ENCODE results near the gene CDHR5.

CDHR5 gene

GRCh38 chr11:643849-644738 lies 19.3 kb upstream of the CDHR5 start:
- DNase-seq = no peak

GRCh38 chr11:643366-643765 lies 18.6 kb upstream of the CDHR5 start:
- no peak for DNase-seq

GRCh38 chr11:641806-642370 lies 17.1 kb upstream of the CDHR5 start:
- no peak for DNase-seq

DNA sequence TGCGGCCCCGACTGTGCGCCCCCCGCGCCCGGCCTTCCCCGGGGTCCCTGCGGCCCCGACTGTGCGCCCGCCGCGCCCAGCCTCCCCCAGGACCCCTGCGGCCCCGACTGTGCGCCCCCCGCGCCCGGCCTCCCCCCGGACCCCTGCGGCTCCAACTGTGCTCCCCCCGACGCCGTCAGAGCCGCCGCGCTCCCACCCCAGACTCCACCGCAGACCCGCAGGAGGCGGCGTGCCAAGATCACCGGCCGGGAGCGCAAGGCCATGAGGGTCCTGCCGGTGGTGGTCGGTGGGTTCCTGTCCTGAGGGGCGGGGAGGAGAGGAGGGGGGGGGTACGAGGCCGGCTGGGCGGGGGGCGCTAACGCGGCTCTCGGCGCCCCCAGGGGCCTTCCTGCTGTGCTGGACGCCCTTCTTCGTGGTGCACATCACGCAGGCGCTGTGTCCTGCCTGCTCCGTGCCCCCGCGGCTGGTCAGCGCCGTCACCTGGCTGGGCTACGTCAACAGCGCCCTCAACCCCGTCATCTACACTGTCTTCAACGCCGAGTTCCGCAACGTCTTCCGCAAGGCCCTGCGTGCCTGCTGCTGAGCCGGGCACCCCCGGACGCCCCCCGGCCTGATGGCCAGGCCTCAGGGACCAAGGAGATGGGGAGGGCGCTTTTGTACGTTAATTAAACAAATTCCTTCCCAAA lies 15.4 kb upstream of the CDHR5 start:
- DNase-seq = no peak

DNA sequence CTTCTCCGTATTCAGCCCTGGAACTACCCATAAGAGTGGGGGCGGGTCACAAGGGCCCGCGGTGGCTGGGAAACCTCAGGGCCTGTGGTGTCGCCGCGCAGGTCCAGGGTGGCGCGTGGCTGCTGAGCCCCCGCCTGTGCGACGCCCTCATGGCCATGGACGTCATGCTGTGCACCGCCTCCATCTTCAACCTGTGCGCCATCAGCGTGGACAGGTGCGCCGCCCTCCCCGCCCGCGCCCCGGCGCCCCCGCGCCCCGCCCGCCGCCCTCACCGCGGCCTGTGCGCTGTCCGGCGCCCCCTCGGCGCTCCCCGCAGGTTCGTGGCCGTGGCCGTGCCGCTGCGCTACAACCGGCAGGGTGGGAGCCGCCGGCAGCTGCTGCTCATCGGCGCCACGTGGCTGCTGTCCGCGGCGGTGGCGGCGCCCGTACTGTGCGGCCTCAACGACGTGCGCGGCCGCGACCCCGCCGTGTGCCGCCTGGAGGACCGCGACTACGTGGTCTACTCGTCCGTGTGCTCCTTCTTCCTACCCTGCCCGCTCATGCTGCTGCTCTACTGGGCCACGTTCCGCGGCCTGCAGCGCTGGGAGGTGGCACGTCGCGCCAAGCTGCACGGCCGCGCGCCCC lies 14.7 kb upstream of the CDHR5 start:
- no peak for DNase-seq

DNA sequence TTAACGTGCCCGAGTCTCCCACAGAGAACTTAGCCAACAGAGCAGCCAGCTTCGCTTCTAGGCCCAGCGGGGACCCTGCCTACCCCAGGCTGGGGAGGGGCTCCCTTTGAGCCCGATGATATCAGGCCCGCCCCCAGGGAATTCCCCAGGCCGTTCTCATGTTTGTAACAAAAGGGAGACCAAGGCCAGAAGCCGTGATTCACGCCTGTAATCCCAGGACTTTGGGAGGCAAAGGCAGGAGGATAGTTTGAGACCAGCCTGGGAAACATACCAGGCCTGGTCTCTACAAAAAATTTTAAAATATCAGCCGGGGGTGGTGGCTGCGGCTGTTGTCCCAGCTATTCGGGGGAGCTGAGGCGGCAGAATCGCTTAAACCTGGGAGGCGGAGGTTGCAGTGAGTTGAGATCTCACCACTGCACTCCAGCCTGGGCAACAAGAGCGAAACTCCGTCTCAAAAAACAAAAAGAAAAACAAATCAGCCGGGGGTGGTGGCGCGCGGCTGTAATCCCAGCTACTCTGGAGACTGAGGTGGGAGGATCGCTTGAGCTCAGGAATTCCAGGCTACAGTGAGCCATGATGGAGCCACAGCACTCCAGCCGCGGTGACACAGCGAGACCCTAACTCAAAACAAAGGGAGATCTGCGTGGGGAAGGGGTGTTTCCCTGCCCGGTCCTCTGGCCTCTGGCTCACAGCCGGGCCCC lies 14.0 kb upstream of the CDHR5 start:
- no peak for DNase-seq

DNA sequence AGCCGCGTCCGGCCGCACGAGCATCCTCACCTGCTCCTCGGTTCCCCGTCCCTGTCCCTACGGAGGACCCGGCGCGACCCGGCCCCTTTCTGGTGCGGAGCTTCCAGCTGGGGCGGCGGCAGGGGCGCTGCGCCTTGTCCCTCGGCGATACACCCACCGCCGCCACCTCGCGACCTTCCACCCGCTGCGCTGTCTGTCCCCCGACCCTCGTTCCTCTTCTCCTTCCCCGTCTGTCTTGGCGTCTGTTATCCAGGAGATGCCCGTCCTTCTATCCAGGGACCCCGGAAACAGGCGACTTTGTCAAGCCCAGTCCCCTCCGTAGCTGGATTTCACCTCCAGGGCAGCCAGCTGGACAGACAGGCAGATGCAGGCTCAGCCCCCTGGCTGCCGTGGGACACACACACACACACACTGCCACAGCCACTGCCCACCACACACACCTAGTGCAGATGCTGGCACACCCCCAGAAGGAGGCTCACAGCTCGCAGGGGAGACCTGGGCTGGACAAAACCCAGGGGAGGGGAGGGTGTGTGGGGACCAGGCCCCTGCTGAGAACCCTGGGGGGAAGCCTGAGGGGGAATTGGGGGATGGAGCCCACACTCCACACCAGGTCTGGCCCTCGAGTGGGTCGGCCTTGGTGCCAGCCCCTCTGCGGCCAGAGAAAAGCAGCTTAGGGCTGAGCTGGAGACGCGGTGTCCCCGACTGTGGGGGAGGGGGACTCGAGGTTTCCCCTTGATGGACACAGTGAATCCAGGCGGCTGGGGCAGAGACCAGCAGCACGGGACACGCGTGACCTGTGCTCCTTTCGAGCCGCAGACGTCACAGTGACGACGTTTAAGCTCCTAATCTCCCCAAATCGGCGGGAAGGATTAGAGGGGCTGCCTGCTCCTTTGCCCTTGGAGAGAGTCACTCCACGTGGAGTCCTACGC lies 13.1 kb upstream of the CDHR5 start:
- no peak for DNase-seq

- no peak for DNase-seq
These were observed 12.5 kb upstream of the CDHR5 start for GRCh38 chr11:637333-637592.

- no peak for DNase-seq
These were observed 12.0 kb upstream of the CDHR5 start, which contains the start of gene DRD4 for GRCh38 chr11:636511-637332. Gene DRD4 (plus strand): TSS chr11:637269. CDS start chr11:637305, 36 bp downstream.

DNA sequence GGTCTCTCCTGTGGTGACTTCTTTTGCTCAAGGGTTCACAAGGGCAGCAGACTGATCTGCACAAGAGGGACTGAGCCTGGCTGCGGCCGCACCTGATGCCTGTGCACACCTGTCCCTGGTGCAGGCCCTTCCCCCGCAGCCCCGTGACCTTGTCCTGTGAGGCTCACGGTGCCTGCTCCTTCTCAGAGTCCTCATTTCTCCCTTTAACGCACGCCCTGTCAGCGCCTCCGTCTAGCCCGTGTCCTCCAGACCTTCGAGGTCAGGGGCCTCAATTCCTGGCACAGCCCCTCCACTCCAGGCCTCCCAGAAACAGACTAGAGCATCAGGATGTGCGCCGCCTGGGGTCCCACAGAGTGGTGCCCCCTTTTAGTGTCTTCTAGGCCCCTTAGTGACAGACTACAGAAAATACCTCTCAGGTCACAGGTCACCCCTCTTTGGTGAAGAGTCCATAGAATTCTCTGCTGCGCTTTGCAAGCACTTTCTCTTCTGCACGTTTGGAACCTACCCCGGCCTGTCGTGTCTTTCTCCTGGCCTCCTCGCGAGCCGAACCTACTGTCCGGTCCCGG lies 11.3 kb upstream of the CDHR5 start:
- DNase-seq = no peak

DNA sequence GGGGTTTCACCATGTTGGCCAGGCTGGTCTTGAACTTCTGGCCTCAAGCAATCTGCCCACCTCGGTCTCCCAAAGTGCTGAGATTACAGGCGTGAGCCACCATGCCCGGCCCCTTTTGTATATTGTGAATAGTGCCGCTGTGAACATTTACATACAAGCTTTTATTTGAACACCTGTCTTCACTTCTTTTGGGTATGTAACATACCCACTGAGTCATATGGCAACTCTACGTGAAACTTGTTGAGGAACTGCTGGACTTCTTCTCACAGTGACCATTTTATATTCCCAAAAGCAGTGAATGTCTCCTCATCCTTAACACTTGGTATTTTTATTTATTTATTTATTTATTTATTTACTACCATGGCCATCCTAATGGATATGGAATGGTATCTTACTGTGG lies 6.1 kb upstream of the CDHR5 start:
- no peak for DNase-seq

DNA sequence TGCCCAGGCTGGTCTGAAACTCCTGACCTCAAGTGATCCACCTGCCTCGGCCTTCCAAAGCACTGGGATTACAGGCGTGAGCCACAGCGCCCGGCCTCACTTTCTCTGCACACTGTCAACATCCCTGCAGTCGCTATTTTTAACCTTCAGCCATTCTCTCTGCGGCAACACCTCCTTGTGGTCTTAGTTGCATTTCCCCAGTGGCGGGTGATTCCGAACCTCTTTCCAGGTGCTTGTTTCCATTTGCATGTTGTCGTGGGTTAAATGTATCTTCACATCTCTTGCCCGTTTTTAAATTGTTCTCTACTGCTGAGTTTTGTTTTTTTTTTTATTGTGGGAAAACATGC lies 4.5 kb upstream of the CDHR5 start:
- no peak for DNase-seq

DNA sequence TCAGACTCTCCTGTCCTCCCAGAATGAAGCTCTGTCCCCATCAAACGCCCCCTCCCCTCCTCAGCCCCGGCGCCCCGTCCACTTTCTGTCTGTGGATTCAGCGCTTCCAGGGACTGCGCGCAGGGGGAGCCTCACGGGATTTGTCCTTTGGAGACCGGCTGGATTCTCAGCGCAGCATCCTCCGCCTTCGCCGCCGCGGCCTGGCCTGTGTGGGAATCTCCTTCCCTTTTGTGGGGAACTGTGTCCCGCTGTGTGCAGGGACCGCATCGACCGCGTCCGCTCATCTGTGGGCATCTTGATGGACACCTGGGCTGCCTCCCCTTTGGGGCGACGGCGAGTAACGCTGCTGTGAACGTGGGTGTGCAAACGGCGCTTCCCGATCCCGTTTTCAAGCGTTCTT lies 3.3 kb upstream of the CDHR5 start:
- no peak for DNase-seq

GRCh38 chr11:627308-627576 lies 2.5 kb upstream of the CDHR5 start:
- DNase-seq = no peak

DNA sequence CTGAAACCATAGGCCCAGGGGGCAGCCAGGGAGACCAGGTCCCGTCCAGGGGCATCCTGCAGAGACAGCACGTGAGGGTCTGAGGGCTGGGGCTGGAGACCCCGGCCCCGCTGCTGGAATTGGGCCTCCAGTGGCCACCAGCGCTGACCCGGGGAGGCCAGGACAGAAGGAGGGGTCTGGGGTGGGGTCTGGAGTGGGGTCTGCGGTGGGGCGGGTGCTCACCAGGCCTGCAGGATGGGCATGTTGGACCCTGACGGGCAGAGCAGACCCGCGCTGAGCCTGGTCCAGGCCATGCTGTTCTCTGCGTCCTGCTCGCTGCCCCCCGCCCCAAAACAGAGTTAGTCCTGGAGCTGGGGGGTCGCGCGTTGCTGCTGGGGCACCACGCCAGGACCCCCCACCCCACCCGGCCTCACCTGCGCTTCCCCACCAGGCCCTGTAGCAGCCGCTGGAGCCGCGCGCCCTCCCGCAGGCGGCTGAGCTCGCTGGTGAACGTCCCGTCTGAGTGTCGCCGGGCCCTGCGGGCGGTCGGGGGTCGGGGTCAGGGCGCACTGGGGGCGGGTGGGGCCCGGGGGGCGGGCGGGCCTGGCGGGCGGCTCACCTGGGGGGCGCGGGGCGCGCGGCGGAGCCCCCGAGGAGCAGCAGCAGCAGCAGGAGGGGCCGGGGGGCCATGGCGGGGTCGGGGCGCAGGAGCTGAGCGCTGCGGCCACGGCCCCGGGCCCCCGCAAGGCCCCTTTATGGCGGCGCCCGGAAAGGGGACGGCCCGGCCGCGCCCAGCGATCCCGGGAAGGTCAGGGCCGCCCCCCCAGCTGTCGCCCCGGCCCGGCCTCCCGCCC lies 1.9 kb upstream of the CDHR5 start, which contains the start of gene SCT:
SCT (minus strand) TSS at position 707 of the 833 bp plus-strand sequence; CDS start at position 669, 38 bp downstream.
- no peak for DNase-seq

DNA sequence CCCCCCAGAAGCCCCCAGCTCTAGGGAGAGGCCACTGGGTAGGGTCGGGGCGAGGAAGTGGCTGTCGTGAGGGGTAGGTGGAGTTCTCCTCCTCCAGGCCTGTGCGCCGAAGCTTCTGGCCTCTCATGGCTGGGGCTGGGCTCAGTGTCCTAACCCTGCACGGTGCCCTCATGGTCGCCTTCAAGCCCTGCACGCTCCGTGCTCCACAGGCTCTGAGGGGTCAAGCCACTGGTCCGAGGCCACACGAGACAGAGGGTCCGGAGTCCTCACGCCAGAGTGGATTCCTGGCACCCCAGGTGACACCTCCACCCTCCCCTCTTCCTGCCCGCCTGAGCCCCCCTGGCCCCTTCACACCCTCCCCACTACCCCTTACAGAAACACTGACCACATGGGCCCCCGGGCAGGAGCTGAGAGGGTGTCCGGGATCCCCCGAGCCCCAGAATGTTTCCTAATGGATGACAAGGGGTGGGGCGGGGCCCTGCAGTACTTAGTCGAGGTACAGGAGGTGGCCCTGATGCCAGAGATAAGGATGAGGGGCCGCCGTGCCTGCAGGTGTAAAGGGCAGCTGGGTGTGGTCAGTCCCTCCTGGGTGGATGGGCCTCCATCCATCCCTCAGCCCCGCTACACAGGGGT lies 997 bp upstream of the CDHR5 start:
- DNase-seq = no peak

DNA sequence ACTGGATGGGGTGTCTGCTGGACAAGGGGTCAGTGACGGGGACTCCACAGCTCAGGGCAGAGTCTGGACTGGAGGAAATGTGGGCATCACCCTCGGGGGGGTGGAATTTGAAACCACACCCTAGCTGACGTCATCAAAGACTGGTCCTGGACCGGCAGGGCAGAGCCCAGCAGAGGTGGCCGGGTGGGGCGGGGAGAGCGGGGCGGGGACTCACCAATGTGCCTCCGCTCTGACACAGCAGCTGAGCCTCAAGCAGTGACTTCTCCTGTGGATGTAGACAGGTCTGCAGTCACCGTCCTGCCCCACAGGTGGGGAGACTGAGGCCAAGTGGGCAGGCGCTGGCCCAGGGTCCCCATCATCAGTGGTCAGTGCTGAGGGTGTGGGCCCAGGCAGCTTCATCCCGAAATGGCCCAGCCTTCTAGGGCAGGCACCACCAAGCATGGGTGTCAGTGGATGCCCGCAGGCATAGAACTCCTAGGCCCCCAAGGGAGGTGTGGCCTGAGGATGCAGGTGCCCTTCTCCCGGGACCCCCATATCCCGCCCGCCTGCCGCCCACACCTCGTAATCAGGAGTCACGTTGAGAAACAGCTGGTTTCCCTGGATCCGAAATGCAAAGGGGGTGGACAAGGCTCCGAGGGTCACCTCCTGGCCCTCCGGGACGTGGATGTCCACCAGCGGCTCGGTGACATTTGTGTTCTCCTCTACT lies 603 bp downstream of the CDHR5 start:
- DNase-seq = no peak

GRCh38 chr11:623349-623869 lies 1.3 kb downstream of the CDHR5 start:
- DNase-seq = no peak

- no peak for DNase-seq
These were observed 2.9 kb downstream of the CDHR5 start for GRCh38 chr11:621838-622237.

All from NCI-H1436 treated with DMSO at 0.1 percent for 48 hours (cell line).